ENCODE data around the gene PNPLA7.
A peak's percentile ranks its signal among the peaks of the same experiment; 100 is the strongest.

Gene PNPLA7

GRCh38 chr9:137430723-137431415, 119.3 kb downstream of the PNPLA7 start:
- DNase-seq = no peak

- DNase-seq = no peak
These were observed 120.1 kb downstream of the PNPLA7 start for GRCh38 chr9:137429974-137430722.

GRCh38 chr9:137429546-137429890, 120.7 kb downstream of the PNPLA7 start:
- no peak for DNase-seq

GRCh38 chr9:137428841-137429545, 121.2 kb downstream of the PNPLA7 start:
- DNase-seq = no peak

- DNase-seq = no peak
These were observed 121.9 kb downstream of the PNPLA7 start for GRCh38 chr9:137428311-137428630.

GRCh38 chr9:137427454-137428310, 122.5 kb downstream of the PNPLA7 start:
- no peak for DNase-seq

- DNase-seq = no peak
These were observed 124.1 kb downstream of the PNPLA7 start for GRCh38 chr9:137426018-137426681.

- DNase-seq = no peak
These were observed 126.5 kb downstream of the PNPLA7 start for GRCh38 chr9:137423514-137424291.

- DNase-seq = peak; percentile 91
These were observed 127.3 kb downstream of the PNPLA7 start, which contains the start of the genes EXD3 and NOXA1 for GRCh38 chr9:137422604-137423513. Gene EXD3, minus strand, starts transcription at chr9:137423162. Its CDS starts 27,805 bp downstream, at chr9:137395357. Gene NOXA1, plus strand, starts transcription at chr9:137423393. Its CDS starts 137 bp downstream, at chr9:137423530.

- no peak for DNase-seq
These were observed 128.2 kb downstream of the PNPLA7 start for GRCh38 chr9:137421838-137422603.

GRCh38 chr9:137417161-137418021, 132.8 kb downstream of the PNPLA7 start:
- no peak for DNase-seq

- DNase-seq = no peak
These were observed 133.5 kb downstream of the PNPLA7 start for GRCh38 chr9:137416563-137417151.

GRCh38 chr9:137416006-137416562, 134.1 kb downstream of the PNPLA7 start:
- DNase-seq = no peak

- no peak for DNase-seq
These were observed 134.8 kb downstream of the PNPLA7 start for GRCh38 chr9:137415451-137415850.

- no peak for DNase-seq
These were observed 137.8 kb downstream of the PNPLA7 start for GRCh38 chr9:137412431-137412830.

GRCh38 chr9:137411645-137412380, 138.4 kb downstream of the PNPLA7 start:
- DNase-seq = peak; percentile 80

- no peak for DNase-seq
These were observed 138.9 kb downstream of the PNPLA7 start for GRCh38 chr9:137411260-137411644.
